Measurements from ENCODE around the gene TULP4.
"Not testable (repeated sequence)": the region's sequence is repeated elsewhere in the genome, so short reads cannot be mapped to it uniquely, and the experiment has no call there.

The TULP4 gene

DNA sequence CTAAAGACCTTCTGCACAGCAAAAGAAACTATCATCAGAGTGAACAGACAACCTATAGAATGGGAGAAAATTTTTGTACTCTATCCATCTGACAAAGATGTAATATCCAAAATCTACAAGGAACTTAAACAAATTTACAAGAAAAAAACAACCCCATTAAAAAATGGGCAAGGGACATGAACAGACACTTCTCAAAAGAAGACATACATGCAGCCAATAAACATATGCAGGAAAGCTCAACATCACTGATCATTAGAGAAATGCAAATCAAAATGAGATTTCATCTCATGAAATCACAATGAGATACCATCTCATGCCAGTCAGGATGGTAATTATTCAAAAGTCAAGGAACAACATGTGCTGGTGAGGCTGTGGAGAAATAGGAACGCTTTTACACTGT, 215.6 kb downstream of the TULP4 start:
- not testable (repeated sequence) for DNase-seq (ENCODE audit: low read depth)

DNA sequence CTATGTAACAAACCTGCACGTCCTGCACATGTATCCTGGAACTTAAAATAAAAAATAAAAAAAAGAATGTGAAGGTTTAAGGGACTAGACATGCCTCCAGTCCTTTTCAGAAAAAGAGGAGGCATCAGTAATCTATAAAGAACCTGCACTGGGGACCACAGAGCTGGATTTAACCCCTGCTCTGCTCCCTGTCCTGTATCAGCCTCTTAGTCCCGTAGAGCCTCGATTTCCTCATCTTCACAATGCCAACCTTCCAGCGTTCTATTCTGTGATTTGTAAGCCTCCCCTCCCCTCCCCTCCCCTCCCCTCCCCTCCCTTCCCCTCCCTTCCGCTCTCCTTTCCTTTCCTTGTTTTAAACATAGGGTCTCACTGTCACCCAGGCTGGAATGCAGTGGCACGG, 216.6 kb downstream of the TULP4 start:
- no peak for DNase-seq (ENCODE audit: low read depth)

DNA sequence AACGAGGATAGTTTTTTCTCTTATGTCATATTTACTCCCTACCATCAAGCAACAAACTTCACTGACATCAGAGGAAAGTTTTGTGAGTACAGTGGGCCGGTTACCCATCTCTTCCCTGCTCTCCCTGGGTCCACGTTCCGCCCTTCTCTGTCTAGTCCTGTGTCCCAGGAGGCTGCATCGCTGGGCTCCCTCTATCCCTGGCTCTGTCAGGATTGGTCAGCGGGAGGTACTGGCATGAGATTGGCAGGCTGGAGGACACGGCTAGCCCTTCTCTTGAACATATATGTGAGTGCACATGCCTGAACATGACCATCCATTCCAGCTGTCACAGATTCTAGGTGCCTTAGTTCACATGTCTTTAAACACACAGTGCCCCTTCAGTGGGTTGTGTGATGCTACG, 217.4 kb downstream of the TULP4 start:
- DNase-seq (ENCODE audit: low read depth), result no peak

DNA sequence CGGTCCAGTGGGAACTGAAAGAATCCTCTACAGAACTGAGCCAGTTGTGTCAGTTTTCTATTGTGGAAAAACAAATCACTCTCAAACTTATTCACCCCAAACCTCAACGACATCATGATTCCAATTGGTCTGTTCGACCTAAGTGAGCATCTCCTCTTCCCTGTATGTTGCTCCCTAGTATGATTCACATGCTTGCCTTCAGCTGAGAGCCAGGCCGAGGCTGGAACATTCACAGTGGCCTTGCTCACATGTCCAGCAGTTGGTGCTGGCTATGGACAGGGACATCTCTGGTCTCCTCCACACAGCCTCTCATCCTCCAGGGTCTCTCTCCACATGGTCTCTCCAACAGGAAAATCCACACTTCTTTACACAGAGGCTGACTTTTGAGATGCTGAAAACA, 219.3 kb downstream of the TULP4 start:
- DNase-seq (ENCODE audit: low read depth), result no peak

DNA sequence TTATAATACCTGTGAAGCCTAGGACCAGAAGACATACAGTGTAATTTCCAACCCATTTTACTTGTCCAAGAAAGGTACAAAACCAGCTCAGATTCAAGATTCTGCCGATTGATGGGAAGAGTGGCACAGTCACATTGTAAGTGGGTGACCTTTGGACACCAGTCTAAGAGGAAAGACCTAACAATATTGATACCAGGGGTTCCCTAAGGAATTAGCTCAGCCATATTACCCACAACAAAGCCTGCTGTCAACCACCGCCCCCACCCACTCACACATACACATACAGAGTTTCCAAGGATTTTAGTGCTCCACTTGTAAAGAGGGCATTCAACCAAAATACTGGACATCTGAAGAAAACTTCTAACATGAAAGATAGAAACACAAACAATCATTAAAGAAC, 219.7 kb downstream of the TULP4 start:
- no peak for DNase-seq (ENCODE audit: low read depth)

DNA sequence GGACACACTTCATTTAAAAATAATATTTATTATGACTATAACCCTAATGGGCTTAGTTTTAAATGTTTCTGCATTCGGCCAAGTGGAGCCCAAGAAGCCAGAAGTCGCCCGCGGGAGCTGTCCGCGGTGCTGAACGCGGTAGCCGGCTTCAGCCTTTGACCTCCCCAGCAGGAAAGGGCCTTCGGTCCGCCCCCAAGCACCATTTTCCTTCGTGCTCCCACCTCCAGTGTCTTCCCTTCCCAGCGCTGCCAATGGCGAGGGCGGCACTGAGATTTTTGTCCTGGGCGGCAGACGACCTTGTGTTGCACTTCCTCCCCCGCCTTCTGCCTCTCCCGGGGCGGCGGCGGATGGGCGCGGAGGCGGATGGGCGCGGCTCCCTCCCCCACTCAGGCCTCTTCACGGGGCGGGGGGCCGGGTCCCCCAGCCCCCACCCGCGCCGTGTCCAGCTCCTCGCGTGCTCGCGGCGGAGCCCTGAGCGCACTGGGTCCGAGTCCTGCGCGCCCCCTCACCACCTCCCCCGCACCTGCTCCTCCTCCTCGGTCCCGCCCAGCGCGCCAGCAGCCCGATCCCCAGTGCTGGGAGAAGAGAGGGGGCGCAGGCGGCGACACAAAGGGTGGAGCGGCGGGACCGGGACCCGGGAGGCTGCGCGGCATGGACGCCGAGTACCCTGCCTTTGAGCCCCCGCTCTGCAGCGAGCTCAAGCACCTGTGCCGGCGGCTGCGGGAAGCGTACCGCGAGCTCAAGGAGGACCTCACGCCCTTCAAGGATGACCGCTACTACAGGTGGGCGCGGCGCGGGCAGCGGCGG, 224.0 kb downstream of the TULP4 start:
- DNase-seq (ENCODE audit: low read depth), result peak; percentile 53

DNA sequence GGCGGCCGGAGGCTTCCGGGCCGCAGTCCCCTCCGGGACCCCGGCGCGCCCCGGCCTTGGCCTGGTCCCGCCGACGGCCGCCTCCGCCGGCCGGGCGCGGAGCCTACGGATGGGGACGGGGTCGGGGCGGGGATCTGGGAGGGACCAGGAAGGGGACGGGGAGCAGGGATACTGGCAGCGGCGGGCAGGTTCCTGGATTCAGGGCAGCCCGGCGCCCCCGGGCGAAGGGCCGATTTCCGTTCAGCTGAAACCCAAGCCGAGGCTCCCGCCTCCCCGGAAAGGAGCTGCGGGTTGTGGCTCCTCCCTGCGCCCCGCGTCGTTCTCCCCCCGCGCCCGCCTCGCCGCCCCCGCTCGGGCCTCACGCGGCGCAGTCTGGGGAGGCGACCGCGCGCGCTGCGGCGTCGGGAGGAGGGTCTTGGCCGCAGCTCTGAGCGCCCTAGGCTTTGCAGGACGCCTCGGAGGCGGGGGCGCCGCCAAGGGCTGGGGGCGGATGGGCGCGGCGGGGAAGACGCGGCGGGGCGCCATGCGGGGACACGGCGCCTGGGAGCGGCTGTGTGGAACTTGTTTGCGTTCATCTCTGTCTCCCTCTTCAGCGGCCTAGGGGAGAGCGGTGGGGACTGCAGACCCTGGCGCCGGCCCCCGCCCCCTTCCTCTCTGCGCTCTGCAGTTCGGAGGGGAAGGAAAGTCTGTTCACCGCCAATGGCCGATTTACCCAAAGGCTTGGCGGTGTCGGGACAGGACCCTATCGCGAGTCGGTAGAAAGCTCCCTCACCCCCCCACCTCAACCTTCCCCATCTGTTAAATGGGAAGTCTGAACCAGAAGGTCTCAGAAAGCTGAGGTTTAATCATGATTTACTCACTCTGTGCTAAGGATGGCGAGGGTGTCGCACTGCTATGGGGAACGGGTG, 224.9 kb downstream of the TULP4 start:
- DNase-seq (ENCODE audit: low read depth), result no peak

DNA sequence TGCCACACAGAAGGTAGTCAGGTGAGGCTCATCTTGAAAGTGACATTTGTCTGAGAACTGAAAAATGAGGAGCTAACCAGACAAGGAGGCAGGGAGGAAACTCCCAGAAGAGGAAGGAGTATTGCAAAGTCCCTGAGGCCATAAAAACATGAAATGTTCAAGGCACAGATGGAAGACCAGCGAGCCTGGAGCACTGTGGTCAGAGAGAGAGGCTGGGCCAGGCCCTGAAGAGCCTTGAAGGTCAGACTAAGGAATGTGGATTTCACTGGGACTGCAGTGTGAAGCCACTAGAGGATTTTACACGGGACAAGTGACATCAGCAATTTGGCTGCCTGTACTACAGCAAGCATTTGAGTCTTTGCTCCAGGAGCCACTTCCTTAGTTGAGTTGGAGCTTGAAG, 226.5 kb downstream of the TULP4 start:
- DNase-seq (ENCODE audit: low read depth), result no peak

DNA sequence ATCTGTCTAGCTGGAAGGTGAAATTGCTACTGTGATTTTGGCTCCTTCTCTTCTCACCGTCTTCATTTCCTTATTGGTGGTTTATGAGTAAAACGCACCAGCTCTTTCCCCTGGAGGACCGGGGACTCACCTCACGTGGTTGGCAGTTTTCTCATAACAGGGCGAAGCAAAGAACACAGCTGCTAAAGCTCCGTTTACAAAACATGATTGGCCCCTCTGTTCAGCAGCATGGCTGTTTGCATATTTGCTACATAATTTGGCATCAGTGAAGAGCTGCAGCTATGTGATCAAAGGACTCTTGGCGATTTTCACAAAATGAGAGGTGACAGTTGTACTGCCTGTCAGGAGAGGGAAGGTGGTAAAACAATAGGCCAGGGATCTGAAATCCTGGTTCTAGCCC, 227.1 kb downstream of the TULP4 start:
- DNase-seq (ENCODE audit: low read depth), result no peak

DNA sequence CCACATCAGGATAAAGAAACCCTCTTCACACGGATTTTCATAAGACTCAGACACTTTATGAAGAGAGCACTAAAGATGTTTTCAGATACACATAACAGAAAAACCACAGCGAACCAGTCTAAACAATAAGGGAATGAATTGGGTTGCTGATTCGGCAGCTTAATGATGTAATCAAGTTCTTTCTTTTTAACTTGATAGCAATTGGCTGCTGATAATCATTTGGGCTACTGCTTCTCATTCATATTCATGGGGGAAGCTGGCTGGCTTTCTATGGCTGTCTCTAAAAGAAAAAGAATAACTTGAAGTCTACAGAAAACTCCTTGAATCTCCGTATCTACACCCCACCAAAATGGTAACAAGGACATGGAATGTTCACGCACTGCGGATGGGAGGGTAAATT, 227.6 kb downstream of the TULP4 start:
- no peak for DNase-seq (ENCODE audit: low read depth)

DNA sequence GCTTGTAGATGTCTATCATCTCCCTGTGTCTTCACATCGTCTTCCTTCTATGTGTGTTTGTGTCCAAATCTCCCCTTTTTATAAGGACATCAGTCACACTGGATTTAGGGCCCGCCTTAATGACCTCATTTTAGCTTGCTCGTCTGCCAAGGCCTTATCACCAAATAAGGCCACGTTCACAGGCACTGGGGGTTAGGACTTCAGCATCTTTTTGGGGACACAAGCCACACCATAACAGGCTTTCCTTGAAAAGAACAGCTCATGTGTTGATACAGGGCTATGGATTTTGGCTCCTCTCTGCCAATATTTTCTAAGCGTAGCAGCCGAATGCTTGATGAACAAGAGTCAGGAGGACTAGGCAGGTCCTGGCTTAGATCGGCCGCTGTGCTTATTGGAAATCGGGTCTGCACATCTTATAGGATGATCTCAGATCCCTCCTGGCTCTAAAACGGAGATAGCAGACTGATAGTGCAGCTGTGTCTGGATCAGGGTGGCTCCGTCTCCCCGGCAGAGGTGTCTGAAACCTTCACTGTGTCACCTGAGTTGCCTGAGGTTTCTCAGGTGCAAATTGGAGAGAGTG, 231.4 kb downstream of the TULP4 start:
- no peak for DNase-seq (ENCODE audit: low read depth)

DNA sequence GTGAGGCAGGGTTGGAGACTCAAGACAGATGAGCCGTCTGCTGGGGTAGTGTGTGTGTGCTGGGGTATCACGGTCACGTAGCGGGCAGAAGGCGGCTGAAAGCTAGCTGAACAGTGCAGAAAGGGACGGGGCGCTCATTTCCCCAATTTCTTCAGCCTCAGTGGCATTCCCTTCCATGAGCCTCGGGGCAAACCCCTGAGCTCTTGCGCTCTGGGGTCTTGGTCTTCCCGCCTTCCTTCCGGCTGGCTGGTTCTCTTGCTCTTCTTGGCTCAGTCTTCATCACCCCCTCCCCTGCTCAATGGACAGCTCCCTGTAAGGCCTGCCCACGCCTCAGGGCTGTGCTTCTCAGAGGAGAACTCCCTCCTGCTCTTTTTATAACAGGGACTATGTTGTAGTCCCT, 232.2 kb downstream of the TULP4 start:
- DNase-seq (ENCODE audit: low read depth), result no peak

DNA sequence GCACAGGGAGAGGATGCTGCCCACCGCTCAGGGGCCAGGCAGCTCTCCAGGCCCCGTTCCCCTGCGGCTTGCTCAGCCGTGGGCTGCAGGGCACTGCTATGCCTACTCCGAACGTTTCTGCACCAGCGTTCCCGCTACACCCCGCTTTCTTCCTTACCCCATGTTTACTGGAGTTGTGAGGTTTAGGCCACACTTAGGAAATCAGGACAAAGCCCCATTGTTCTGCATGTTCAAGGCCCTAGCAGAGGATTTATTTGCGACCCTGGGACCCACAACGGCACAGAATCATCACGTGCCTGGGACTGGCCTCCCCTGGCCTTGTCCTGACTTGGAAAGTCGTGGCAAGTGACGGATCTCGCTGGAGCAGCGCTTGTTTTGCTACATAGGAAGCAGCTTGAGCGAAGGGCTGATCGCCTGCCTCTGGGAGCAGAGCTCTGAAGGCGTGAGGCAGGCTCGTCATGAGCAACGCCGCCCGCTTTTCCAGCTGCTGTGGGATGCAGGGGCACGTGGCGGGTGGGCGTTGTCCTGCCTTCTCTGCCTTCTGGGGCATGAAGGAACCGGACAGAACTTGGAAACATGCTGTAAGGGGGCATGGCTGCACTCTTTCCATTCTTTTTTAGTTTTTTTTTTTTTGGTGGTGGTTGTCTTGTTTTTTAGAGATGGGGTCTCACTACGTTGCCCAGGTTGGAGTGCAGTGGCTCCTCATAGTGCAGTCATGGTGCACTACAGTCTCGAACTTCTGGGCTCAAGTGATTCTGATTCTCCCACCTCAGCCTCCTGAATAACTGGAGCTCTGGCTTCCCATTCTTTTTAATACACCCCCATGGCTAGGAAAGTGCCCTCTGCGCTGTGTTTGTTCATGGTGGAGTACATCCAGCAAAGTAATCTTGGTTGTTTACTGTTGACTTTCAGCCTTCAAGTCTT, 233.0 kb downstream of the TULP4 start:
- no peak for DNase-seq (ENCODE audit: low read depth)

DNA sequence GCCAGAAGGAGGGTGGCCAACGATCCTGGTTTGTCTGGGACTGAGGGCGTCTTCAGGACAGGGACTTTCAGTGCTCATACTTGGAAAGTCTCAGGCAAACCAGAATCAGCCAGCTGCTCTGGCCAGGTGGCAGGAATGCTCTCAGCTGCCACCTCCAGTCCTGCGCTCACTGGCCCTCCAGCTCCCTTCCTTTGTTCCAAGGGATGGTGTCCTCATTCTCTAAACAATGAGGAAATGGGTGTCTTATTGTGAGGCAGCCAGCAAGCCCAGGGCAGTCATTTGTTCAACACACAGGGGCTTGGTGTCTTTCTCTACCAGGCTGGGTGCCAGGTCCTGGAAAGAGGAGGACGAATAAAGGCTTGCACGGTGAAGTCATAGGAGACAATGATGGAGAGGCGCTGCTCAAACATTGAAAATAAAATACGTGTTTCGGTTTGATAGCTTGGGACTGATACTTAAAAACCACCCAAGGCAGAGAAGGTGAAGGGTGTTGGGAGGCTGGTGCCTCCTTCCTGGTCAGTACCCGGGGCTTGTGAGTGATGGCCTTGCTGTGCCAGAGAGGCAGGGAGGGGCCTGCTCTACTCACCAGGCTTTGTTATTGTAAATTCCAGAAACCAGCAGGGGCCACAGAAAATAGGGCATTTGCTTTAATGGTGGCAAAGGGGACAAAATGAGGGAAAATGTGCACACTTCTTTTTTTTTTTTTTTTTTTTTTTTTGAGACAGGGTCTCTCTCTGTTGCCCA, 236.3 kb downstream of the TULP4 start:
- DNase-seq (ENCODE audit: low read depth), result no peak

DNA sequence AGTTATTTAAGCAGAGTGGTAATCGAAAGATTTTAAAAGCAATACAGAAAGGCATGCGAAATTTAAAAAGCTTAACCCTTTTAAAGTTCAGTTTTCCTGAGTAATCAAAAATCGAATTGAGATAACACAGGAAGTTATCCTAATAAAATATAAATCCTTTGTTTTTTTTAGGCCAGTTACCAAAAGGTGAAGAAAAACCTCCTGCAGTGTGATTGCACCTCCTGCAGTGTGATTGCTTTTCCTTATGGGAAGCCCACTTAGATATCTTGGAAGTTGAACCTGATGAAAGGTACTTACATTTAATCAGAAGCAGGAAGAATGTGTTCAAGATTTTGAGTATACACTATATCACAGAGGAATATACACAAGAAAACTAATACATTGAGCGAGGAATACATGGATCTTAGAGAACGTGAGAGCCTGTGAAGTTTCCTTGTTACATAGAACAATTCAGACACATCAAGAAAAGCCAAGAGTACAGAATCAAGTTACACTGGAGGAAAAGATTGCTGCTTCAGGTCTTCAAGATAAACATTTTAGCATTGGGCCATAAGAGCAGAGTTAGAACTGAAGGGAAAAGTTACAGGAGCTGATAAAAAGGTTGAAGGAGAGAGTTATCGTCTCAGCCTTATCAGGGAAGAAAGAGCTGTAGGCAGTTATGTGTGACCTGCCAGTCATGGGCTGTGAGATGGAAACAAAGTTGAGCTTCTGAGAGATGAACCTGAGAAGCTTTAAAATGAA, 240.0 kb downstream of the TULP4 start:
- DNase-seq (ENCODE audit: low read depth), result no peak

DNA sequence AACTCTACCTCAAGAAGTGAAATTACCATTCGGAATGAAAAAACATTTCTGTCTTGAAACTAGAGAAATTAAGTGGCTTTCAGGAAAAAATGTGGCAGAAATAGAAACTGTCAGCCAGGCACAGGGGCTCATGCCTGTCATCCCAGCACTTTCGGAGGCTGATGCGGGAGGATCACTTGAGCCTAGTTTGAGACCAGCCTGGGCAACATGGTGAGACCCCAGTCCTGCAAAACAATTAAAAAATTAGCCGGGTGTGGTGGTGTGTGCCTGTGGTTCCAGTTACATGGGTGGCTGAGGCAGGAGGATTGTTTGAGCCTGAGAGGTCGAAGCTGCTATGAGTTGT, 240.5 kb downstream of the TULP4 start:
- no peak for DNase-seq (ENCODE audit: low read depth)

DNA sequence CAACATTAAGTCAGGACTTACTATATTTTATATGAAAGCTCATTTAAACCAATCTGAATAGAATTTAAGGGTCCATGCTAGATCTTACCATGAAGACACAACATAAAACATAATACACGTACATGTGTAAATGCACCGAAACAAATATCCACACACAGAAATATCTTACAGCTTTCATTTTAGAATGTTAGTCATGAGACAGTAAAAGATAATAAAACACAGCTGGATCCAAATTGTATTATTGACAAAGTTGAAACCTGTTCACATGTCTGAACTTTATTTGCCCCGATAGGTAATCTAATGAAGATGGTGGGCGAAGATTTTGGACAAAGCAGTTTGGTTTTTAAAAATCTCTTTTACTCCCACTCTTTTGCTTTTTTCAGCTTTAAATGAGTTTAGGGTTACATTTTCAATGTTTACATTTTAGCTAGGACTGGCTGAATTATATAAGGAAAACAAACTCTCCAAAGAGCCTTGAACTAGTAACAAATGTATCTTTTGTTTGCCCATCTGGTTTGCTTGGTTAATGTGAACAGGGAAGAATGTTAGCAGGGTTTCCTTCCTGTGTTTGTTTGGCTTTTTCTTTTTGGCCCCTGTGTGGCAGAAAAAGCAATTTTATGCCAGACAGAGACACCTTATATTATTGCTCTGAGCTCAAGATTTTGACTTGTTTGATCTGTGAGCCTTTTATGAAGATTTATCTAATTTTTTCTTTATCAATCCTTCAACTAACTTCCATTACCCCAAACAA, 242.5 kb downstream of the TULP4 start:
- DNase-seq (ENCODE audit: low read depth), result no peak

DNA sequence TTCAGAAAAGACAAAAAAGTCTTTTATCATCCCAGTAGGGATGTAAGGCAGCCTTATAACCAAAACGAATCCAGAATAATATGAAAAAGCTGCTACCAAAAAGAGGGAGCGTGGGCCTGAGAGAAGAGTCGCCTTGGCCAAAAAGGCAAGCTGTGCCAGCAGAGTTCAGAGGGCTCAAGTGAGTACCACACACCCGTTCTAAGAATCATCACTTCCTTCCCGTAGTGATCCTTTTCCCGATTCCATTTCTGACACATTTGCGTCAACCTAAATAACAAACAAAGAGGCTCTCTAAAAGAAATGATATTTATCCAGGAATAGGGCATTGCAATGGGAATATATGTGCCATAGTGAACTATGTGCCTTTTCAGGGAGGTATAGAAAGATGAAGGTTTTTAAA, 243.8 kb downstream of the TULP4 start:
- no peak for DNase-seq (ENCODE audit: low read depth)

DNA sequence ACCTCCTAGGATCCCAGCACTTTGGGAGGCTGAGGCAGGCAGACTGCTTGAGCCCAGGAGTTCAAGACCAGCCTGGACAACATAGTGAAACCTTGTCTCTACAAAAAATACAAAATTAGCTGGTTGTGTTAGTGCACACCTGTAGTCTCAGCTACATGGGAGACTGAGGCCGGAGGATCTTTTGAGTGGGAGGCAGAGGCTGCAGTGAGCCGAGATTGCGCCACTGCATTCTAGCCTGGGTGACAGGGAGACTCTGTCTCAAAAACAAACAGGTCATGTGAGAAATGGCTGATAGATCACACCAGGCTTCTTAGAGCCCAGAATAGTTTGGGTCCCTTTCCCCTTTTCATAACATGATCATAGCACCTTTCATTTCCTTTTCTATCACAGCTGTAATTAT, 244.8 kb downstream of the TULP4 start:
- DNase-seq (ENCODE audit: low read depth), result not testable (repeated sequence)

DNA sequence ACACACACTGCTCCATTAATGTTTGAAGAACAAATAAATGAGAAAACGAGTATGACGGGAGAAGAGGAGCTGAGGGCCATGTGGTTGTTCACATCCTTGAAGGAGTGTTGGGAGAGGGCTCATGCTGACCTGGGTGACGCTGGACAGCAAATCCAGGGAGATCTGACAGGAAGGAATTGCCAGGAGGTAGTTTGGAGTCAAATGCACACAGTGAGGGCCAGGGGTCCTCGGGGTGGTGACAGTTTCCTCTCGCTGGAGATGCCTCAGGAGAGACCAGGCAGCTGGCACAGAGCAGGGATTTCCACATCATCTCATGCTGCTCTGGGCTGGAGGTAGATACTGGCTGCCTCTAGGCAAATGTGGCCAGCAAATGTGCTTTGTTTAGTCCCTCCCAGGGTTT, 245.7 kb downstream of the TULP4 start:
- DNase-seq (ENCODE audit: low read depth), result no peak
